GM12872 (cell line): ENCODE measurements around the gene MGAT4A.

Experiments used
- TF ChIP-seq, protein P1 (sequence below): IDR thresholded peaks from 3 replicates; pipeline ENCODE4 v1.5.1; 2011; ENCODE audit warnings: low read depth, mild to moderate bottlenecking, low read length, moderate library complexity; ENCODE audit not compliant: insufficient read depth

The MGAT4A gene

GRCh38 chr2:98588880-98589431 lies 142.0 kb downstream of the MGAT4A start:
- TF ChIP-seq, protein P1, sequence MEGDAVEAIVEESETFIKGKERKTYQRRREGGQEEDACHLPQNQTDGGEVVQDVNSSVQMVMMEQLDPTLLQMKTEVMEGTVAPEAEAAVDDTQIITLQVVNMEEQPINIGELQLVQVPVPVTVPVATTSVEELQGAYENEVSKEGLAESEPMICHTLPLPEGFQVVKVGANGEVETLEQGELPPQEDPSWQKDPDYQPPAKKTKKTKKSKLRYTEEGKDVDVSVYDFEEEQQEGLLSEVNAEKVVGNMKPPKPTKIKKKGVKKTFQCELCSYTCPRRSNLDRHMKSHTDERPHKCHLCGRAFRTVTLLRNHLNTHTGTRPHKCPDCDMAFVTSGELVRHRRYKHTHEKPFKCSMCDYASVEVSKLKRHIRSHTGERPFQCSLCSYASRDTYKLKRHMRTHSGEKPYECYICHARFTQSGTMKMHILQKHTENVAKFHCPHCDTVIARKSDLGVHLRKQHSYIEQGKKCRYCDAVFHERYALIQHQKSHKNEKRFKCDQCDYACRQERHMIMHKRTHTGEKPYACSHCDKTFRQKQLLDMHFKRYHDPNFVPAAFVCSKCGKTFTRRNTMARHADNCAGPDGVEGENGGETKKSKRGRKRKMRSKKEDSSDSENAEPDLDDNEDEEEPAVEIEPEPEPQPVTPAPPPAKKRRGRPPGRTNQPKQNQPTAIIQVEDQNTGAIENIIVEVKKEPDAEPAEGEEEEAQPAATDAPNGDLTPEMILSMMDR, result no peak

DNA sequence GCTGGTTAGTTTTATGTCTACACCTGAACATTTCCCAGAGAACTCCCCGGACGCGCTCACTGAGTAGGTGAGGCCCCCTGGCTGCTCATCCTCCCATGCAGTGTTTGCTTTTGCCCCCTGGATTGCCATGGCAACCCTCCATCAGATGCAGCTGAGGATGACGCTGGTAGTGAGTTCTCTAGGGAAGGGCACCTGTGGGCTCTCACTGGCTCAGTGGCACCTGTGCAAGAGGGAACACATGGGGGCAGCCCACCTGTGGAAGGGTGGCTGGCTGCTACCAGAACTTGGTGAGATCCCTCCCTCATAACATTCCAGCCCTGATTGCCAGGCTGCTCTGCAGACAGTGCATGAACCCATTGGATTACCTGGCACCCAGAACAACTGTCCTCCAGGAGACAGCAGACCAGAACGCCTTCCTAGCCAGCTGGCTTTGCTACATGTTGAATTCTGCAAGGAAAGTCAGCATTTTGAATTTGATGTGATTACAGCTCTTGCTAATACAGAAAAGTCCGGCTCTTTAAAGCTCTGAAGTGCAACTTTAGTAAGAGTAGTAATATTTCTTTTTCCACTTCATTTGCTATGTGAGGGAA lies 144.3 kb downstream of the MGAT4A start:
- TF ChIP-seq, protein P1, result no peak

DNA sequence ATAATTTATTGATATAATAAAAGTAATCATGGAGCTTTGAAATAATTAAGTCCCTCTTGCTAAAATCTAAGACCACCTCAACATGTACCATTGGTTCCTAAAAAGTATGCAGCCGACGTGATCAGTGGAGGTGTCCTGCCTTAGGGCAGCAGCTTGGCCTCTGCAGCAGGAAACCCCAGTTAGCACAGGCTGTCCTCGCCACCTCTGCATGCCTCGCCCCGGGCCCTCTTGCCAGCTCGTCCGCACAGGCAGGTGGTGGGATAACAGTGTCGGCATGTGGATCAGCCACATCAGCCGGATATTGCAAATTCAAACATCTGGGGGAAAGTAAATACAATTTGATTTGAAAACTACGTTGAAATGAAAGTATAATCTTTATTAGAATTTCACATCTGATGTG lies 145.5 kb downstream of the MGAT4A start:
- TF ChIP-seq, protein P1, result no peak

DNA sequence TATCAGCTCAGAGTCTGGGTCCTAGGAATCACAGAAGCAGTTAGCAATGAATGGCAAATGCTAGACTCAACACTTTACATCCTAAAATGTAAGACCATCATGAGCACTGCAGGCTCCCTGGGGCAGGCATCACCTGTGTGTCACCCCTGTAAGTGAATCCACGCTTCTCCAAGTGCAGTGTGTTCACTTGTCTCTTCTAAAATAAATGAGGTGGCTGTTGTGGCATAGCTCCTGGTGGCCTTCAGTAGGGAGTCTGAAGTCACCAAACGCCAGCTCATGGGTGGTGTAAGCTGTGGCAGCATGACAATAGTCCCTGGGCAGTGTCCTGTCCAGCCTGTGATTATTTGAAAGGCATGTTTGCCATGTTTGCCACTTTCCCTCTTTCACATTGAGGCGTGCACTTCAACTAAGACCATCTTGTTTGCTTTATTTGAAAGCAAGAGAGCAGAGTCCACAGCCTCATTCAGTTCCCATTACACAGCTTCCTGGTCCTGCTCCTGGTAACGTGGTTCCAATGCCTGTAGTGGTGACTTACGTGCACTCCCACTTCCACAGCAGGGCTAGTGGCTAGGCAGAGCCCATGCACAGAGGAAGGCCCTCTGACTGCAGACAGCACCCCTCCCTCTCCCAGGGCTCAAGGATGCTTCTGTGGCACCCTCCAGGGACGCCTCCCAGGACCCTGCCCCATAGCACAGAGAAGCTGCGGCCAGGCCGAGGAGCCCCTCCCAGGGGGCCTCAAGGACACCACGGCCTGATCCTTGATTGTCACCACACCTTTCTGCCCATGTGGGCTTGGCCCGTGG lies 146.9 kb downstream of the MGAT4A start:
- TF ChIP-seq, protein P1, result no peak

- TF ChIP-seq, protein P1, result no peak
These were observed 147.7 kb downstream of the MGAT4A start for GRCh38 chr2:98583276-98583675.

DNA sequence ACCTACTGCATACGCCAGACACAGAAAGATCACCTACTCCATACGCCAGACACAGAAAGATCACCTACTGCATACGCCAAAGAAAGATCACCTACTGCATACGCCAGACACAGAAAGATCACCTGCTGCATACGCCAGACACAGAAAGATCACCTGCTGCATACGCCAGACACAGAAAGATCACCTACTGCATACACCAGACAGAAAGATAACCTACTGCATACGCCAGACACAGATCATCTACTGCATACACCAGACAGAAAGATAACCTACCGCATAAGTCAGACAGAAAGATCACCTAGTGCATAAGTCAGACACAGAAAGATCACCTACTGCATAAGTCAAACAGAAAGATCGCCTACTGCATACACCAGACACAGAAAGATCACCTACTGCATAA lies 148.4 kb downstream of the MGAT4A start:
- TF ChIP-seq, protein P1, result no peak

- TF ChIP-seq, protein P1, result no peak
These were observed 150.2 kb downstream of the MGAT4A start for GRCh38 chr2:98580656-98581284.
